Right lobe of liver (tissue), 6 donors: ENCODE data around the gene MYRF. TPM values are rescaled to one million over a fixed set of nuclear protein-coding genes. Genes with fewer than 3 reads are reported as not detected.
A peak's percentile ranks its signal among the peaks of the same experiment; 100 is the strongest.

Source experiments
- ATAC-seq, 4 donors: fragments of 200-7000 bp; cut with Tn5 transposase; one replicate each; pipeline ENCODE4 v1.9.1; 2020; ENCODE audit warnings: mild to moderate bottlenecking in 4 of 4, moderate library complexity in 4 of 4
- DNase-seq, 3 donors: peaks; one replicate each; pipeline ENCODE4 v3.0.0-alpha.2; 2020
- H3K27ac ChIP-seq, 3 donors: fragments of 200-600 bp; one replicate each; pipeline ENCODE4 v1.8.0; 2022
- H3K27me3 ChIP-seq, 2 donors: fragments of 200-600 bp; one replicate each; pipeline ENCODE4 v1.8.0; 2022
- H3K36me3 ChIP-seq, 4 donors: fragments of 200-600 bp; sonication (generic) in 1 of 4; one replicate each; pipeline versions ENCODE4 v1.5.1 to v1.8.0; 2017 to 2022; ENCODE audit warnings: control low read depth in 1 of 4
- H3K4me1 ChIP-seq, 4 donors: fragments of 200-600 bp; sonication (generic) in 1 of 4; one replicate each; pipeline versions ENCODE4 v1.5.1 to v1.8.0; 2017 to 2022; ENCODE audit warnings: control low read depth in 1 of 4
- H3K4me3 ChIP-seq, 3 donors: fragments of 200-600 bp; one replicate each; pipeline ENCODE4 v1.8.0; 2022
- H3K9me3 ChIP-seq, 4 donors: fragments of 200-600 bp; sonication (generic) in 1 of 4; one replicate each; pipeline versions ENCODE4 v1.5.1 to v1.8.0; 2017 to 2022; ENCODE audit warnings: control low read depth in 1 of 4
- CTCF ChIP-seq, 4 donors: fragments of 200-600 bp in 3 of 4; fragments of 450-650 bp in 1 of 4; IDR thresholded peaks; one replicate each; pipeline versions ENCODE4 v1.5.1 to v1.8.0; 2016 to 2022; ENCODE audit warnings: antibody characterized with exemption in 4 of 4, mild to moderate bottlenecking in 2 of 4
- POLR2A ChIP-seq: fragments of 450-650 bp; IDR thresholded peaks from one replicate; pipeline ENCODE4 v1.6.1; 2017; ENCODE audit warnings: antibody characterized with exemption, mild to moderate bottlenecking
- WGBS: methylation state at CpG from one replicate; pipeline ENCODE4 v1.1.6; 2018; ENCODE audit warnings: low coverage, low lambda C conversion rate; ENCODE audit not compliant: insufficient coverage; ENCODE audit errors: missing lambda C conversion rate; 5-methylcytosine and 5-hydroxymethylcytosine counted together
- intact Hi-C, 2 donors: fragments of 100-400 bp; cut with DNase I; formaldehyde crosslinking; loops; one replicate each; pipeline versions ENCODE4 v1.11.2 to v1.14.1; 2022
- total RNA-seq, 6 experiments: library from RNA; depleted of rRNA in 2 of 6; stranded (reverse); fragments of >200 nt in 2 of 6; fragmentation: NEBNext Ultra II Directional in 3 of 6; extraction: Animal tissue kit (Norgen Biotek cat#: 25700) in 3 of 6; gene quantifications; one replicate each; pipeline versions ENCODE4 v1.1.0 to v1.2.4, GENCODE V29; 2016 to 2023
- donor health status: DM: no; HTN: yes; CAD: no.
- donor health status: DM: no; HTN: no; CAD: no.
- donor health status: DM: no; HTN: no; CAD: no.
- donor health status: DM: no; HTN: yes; CAD: no.
- donor health status: DM: no; HTN: yes; CAD: no.

Gene MYRF
- total RNA-seq, 6 experiments from 2014 or later = 7.6 to 16.4 (median 11.6) TPM

- Histone ChIP-seq H3K36me3 (no peaks in the 10 kb centered on the region), H3K4me3 (no peak overlapping the region), H3K9me3 (no peaks in the 10 kb centered on the region), H3K27me3 (no peaks in the 10 kb centered on the region), H3K4me1 (peaks cover 0 to 18% (median 0%) of the 10 kb centered on the region in 4 donors), H3K27ac (no peak overlapping the region)
- TF ChIP-seq CTCF (IDR thresholded peaks at IDR 0.05) (no peak), POLR2A (no peak)
- intact Hi-C loops = no loop called here
- ATAC-seq (no peak), DNase-seq (no peak)
- WGBS = 42% methylated on average over 4 of the region's 14 CpGs
Measured at GRCh38 chr11:61751384-61751783, 1.1 kb upstream of the MYRF start.

GRCh38 chr11:61752925-61753521 is 587 bp downstream of the MYRF start:
- H3K27me3 ChIP-seq = no peaks in the 10 kb centered on the region
- DNase-seq (no peak), ATAC-seq (no peak)
- WGBS = 16% methylated on average over 9 of the region's 17 CpGs
- H3K4me1 ChIP-seq = peaks cover 0 to 26% (median 0%) of the 10 kb centered on the region in 4 donors
- no peaks in the 10 kb centered on the region for H3K9me3 ChIP-seq
- intact Hi-C loops = no loop called here
- peak overlapping the region; percentile 57 to 61 (median 61) for H3K4me3 ChIP-seq
- peak overlapping the region in 2 of 3 donors; percentile 33 for H3K27ac ChIP-seq
- TF ChIP-seq POLR2A = no peak
- TF ChIP-seq CTCF (IDR thresholded peaks at IDR 0.05) = no peak
- H3K36me3 ChIP-seq = no peaks in the 10 kb centered on the region

- H3K4me3 ChIP-seq = peak overlapping the region in 1 of 3 donors; percentile 61
- H3K27ac ChIP-seq = no peak overlapping the region
- DNase-seq = no peak
- intact Hi-C loops = no loop called here
- TF ChIP-seq CTCF (IDR thresholded peaks at IDR 0.05) (no peak), POLR2A (no peak)
- peaks cover 0 to 26% (median 0%) of the 10 kb centered on the region in 4 donors for H3K4me1 ChIP-seq
- H3K36me3 ChIP-seq = no peaks in the 10 kb centered on the region
- H3K9me3 ChIP-seq = no peaks in the 10 kb centered on the region
- H3K27me3 ChIP-seq = no peaks in the 10 kb centered on the region
- ATAC-seq = no peak
- WGBS = 81% methylated on average over 3 of the region's 5 CpGs
Measured at GRCh38 chr11:61753672-61754071, 1.2 kb downstream of the MYRF start.

GRCh38 chr11:61754534-61755482 is 2.4 kb downstream of the MYRF start:
- H3K27me3 ChIP-seq = no peaks in the 10 kb centered on the region
- H3K4me3 ChIP-seq = no peak overlapping the region
- no peaks in the 10 kb centered on the region for H3K9me3 ChIP-seq
- intact Hi-C loops = no loop called here
- peak overlapping the region in 1 of 3 donors; percentile 98 for H3K27ac ChIP-seq
- no peak for DNase-seq
- TF ChIP-seq POLR2A = no peak
- no peak for TF ChIP-seq CTCF (IDR thresholded peaks at IDR 0.05)
- H3K4me1 ChIP-seq = peaks cover 0 to 26% (median 0%) of the 10 kb centered on the region in 4 donors
- 64% methylated on average over 3 of the region's 31 CpGs for WGBS
- no peaks in the 10 kb centered on the region for H3K36me3 ChIP-seq
- ATAC-seq = no peak
